Large intestine (tissue), 3 donors: ENCODE measurements around the gene FBLN1. TPM values are rescaled to one million over a fixed set of nuclear protein-coding genes. Genes with fewer than 3 reads are reported as not detected.
A peak's percentile ranks its signal among the peaks of the same experiment; 100 is the strongest.

Source experiments
- DNase-seq, 2 donors: peaks; one replicate each; pipeline versions ENCODE4 v3.0.0 to v3.0.0-alpha.2; 2013
- H3K27ac ChIP-seq: one replicate; pipeline ENCODE4 v1.5.1; 2013; ENCODE audit warnings: low read length
- H3K27me3 ChIP-seq: 2 replicates; pipeline ENCODE4 v1.6.1; 2013; ENCODE audit warnings: low read length; ENCODE audit not compliant: control insufficient read depth, insufficient read depth
- H3K36me3 ChIP-seq: 2 replicates; pipeline ENCODE4 v1.6.1; 2013; ENCODE audit warnings: low read length; ENCODE audit not compliant: control insufficient read depth, insufficient read depth
- H3K4me1 ChIP-seq: one replicate; pipeline ENCODE4 v1.6.1; 2013; ENCODE audit warnings: low read length; ENCODE audit not compliant: control insufficient read depth, insufficient read depth
- H3K4me3 ChIP-seq: one replicate; pipeline ENCODE4 v1.5.1; 2013; ENCODE audit warnings: low read length
- H3K9me3 ChIP-seq: one replicate; pipeline ENCODE4 v1.6.1; 2013; ENCODE audit warnings: mild to moderate bottlenecking, low read depth, low read length, moderate library complexity; ENCODE audit not compliant: control insufficient read depth
- WGBS: methylation state at CpG from one replicate; pipeline ENCODE4 v1.1.5; 2013; ENCODE audit warnings: low lambda C conversion rate; ENCODE audit not compliant: insufficient coverage; 5-methylcytosine and 5-hydroxymethylcytosine counted together
- polyA plus RNA-seq: library from polyadenylated mRNA; unstranded; fragments of 120-200 nt; gene quantifications from one replicate; pipeline ENCODE4 v1.2.1, GENCODE V29; 2013

The FBLN1 gene
- polyA plus RNA-seq, 1 donor: 70.4 TPM

GRCh38 chr22:45503050-45503815 lies 550 bp downstream of the FBLN1 start:
- no CpG with 5 or more reads among the region's 53 CpGs for WGBS
- H3K4me1 ChIP-seq: peaks cover 27% of the 10 kb centered on the region
- no peaks in the 10 kb centered on the region for H3K27me3 ChIP-seq
- peak overlapping the region; percentile 18 for H3K27ac ChIP-seq
- no peak for DNase-seq
- H3K4me3 ChIP-seq: peak overlapping the region; percentile 50
- H3K9me3 ChIP-seq: no peaks in the 10 kb centered on the region
- peaks cover 2% of the 10 kb centered on the region for H3K36me3 ChIP-seq

GRCh38 chr22:45503816-45504372 lies 1.2 kb downstream of the FBLN1 start:
- DNase-seq: no peak
- H3K4me1 ChIP-seq: peaks cover 20% of the 10 kb centered on the region
- peaks cover 2% of the 10 kb centered on the region for H3K36me3 ChIP-seq
- peak overlapping the region; percentile 50 for H3K4me3 ChIP-seq
- WGBS: no CpG with 5 or more reads among the region's 15 CpGs
- no peaks in the 10 kb centered on the region for H3K27me3 ChIP-seq
- no peaks in the 10 kb centered on the region for H3K9me3 ChIP-seq
- peak overlapping the region; percentile 18 for H3K27ac ChIP-seq

GRCh38 chr22:45504373-45505341 lies 2.0 kb downstream of the FBLN1 start:
- Histone ChIP-seq H3K36me3 (peaks cover 2% of the 10 kb centered on the region), H3K9me3 (no peaks in the 10 kb centered on the region), H3K4me3 (peak overlapping the region; percentile 50), H3K4me1 (peaks cover 20% of the 10 kb centered on the region), H3K27me3 (no peaks in the 10 kb centered on the region), H3K27ac (peak overlapping the region; percentile 55)
- DNase-seq: peak in 1 of 2 donors; percentile 65
- WGBS: 0% methylated on average over 1 of the region's 31 CpGs

- Histone ChIP-seq H3K9me3 (no peaks in the 10 kb centered on the region), H3K27ac (no peak overlapping the region), H3K27me3 (no peaks in the 10 kb centered on the region), H3K36me3 (peaks cover 2% of the 10 kb centered on the region), H3K4me1 (peaks cover 20% of the 10 kb centered on the region), H3K4me3 (no peak overlapping the region)
- no CpG with 5 or more reads among the region's 14 CpGs for WGBS
- DNase-seq: no peak
Observed at GRCh38 chr22:45505991-45506747, 3.5 kb downstream of the FBLN1 start.

GRCh38 chr22:45506816-45507360 lies 4.2 kb downstream of the FBLN1 start:
- no peak overlapping the region for H3K4me3 ChIP-seq
- no peaks in the 10 kb centered on the region for H3K27me3 ChIP-seq
- H3K27ac ChIP-seq: no peak overlapping the region
- no CpG with 5 or more reads among the region's 8 CpGs for WGBS
- peaks cover 19% of the 10 kb centered on the region for H3K4me1 ChIP-seq
- H3K9me3 ChIP-seq: no peaks in the 10 kb centered on the region
- no peak for DNase-seq
- H3K36me3 ChIP-seq: peaks cover 2% of the 10 kb centered on the region

- no CpG with 5 or more reads among the region's 6 CpGs for WGBS
- Histone ChIP-seq H3K4me3 (no peak overlapping the region), H3K36me3 (peaks cover 2% of the 10 kb centered on the region), H3K4me1 (peaks cover 15% of the 10 kb centered on the region), H3K9me3 (no peaks in the 10 kb centered on the region), H3K27ac (no peak overlapping the region), H3K27me3 (no peaks in the 10 kb centered on the region)
- no peak for DNase-seq
Observed at GRCh38 chr22:45507798-45508197, 5.1 kb downstream of the FBLN1 start.

- no peak overlapping the region for H3K27ac ChIP-seq
- H3K36me3 ChIP-seq: peaks cover 2% of the 10 kb centered on the region
- H3K4me3 ChIP-seq: no peak overlapping the region
- H3K4me1 ChIP-seq: peaks cover 11% of the 10 kb centered on the region
- H3K9me3 ChIP-seq: no peaks in the 10 kb centered on the region
- no peak for DNase-seq
- no peaks in the 10 kb centered on the region for H3K27me3 ChIP-seq
- no CpG with 5 or more reads among the region's 4 CpGs for WGBS
Observed at GRCh38 chr22:45508814-45509213, 6.1 kb downstream of the FBLN1 start.

GRCh38 chr22:45510376-45511232 lies 7.9 kb downstream of the FBLN1 start:
- peaks cover 2% of the 10 kb centered on the region for H3K36me3 ChIP-seq
- H3K27me3 ChIP-seq: no peaks in the 10 kb centered on the region
- H3K4me3 ChIP-seq: no peak overlapping the region
- no peak overlapping the region for H3K27ac ChIP-seq
- no CpG with 5 or more reads among the region's 14 CpGs for WGBS
- H3K9me3 ChIP-seq: no peaks in the 10 kb centered on the region
- DNase-seq: peak in 1 of 2 donors; percentile 22
- no peaks in the 10 kb centered on the region for H3K4me1 ChIP-seq

- Histone ChIP-seq H3K4me3 (no peak overlapping the region), H3K27me3 (no peaks in the 10 kb centered on the region), H3K36me3 (peaks cover 2% of the 10 kb centered on the region), H3K4me1 (no peaks in the 10 kb centered on the region), H3K27ac (no peak overlapping the region), H3K9me3 (no peaks in the 10 kb centered on the region)
- peak in 1 of 2 donors; percentile 40 for DNase-seq
- no CpG with 5 or more reads among the region's 8 CpGs for WGBS
Observed at GRCh38 chr22:45511847-45512261, 9.2 kb downstream of the FBLN1 start.
